Measurements from ENCODE around the gene CCL22. TPM values are rescaled to one million over a fixed set of nuclear protein-coding genes. Genes with fewer than 3 reads are reported as not detected.

Gene CCL22
- total RNA-seq, 2 donors from 2014 or later: 0.19 to 0.46 TPM

- intact Hi-C loops (cut with DNase I): no loop called here
- no peak for DNase-seq (ENCODE audit: low spot score)
These were observed 50.5 kb downstream of the CCL22 start for GRCh38 chr16:57409065-57409464.

- no peak for DNase-seq (ENCODE audit: low spot score)
- intact Hi-C loops (cut with DNase I): no loop called here
These were observed 51.4 kb downstream of the CCL22 start for GRCh38 chr16:57409870-57410587.

GRCh38 chr16:57411362-57411976, 52.9 kb downstream of the CCL22 start:
- no peak for DNase-seq (ENCODE audit: low spot score)
- intact Hi-C loops (cut with DNase I): no loop called here

GRCh38 chr16:57412584-57412983, 54.0 kb downstream of the CCL22 start:
- intact Hi-C loops (cut with DNase I): no loop called here
- DNase-seq (ENCODE audit: low spot score): no peak

- no peak for DNase-seq (ENCODE audit: low spot score)
- intact Hi-C loops (cut with DNase I): no loop called here
These were observed 54.7 kb downstream of the CCL22 start for GRCh38 chr16:57413301-57413730.

- intact Hi-C loops (cut with DNase I): loop anchor here in 1 of 2 donors (2.0 kb wide), 1 partner anchor 113 kb away; no protein-coding TSS in a partner anchor
- DNase-seq (ENCODE audit: low spot score): no peak
These were observed 55.1 kb downstream of the CCL22 start for GRCh38 chr16:57413733-57414132.

Other genes starting within 250 kb of the CCL22 start
- gene PSME3IP1, start 172.7 kb upstream of the CCL22 start, total RNA-seq: 10 to 100 TPM; 56.0 to 56.1 TPM
- 10 to 100 TPM; 26.8 to 27.6 TPM for gene RSPRY1, start 172.5 kb upstream of the CCL22 start, total RNA-seq
- gene ARL2BP, start 113.5 kb upstream of the CCL22 start, total RNA-seq: 10 to 100 TPM; 48.4 to 49.6 TPM
- 1 to 10 TPM; 1.7 to 3.8 TPM for gene PLLP, start 74.1 kb upstream of the CCL22 start, total RNA-seq
- 10 to 100 TPM; 36.2 to 45.2 TPM for gene CX3CL1, start 13.7 kb downstream of the CCL22 start, total RNA-seq
- not detected for gene CCL17, start 46.0 kb downstream of the CCL22 start, total RNA-seq
- 10 to 100 TPM; 23.5 to 33.4 TPM for gene CIAPIN1, start 88.6 kb downstream of the CCL22 start, total RNA-seq
- 10 to 100 TPM; 30.1 to 39.6 TPM for gene COQ9, start 88.7 kb downstream of the CCL22 start, total RNA-seq
- 10 to 100 TPM; 39.4 to 40.3 TPM for gene POLR2C, start 103.9 kb downstream of the CCL22 start, total RNA-seq
- gene DOK4, start 127.7 kb downstream of the CCL22 start, total RNA-seq: 10 to 100 TPM; 29.2 to 31.1 TPM
- 10 to 100 TPM; 16.9 to 18.3 TPM for gene CCDC102A, start 177.8 kb downstream of the CCL22 start, total RNA-seq
- under 1 TPM; 0.05 to 0.32 TPM for gene ADGRG5, start 183.9 kb downstream of the CCL22 start, total RNA-seq